Keratinocyte (primary cell): ENCODE results near the gene ULK2. TPM values are rescaled to one million over a fixed set of nuclear protein-coding genes. Genes with fewer than 3 reads are reported as not detected.

Experiments used
- DNase-seq: peaks from one replicate; pipeline ENCODE4 v3.0.0-alpha.2; 2011; ENCODE audit warnings: low read depth, missing footprints, low spot score
- FAIRE-seq: peaks from 2 replicates; lab custom pipeline; 2011; peaks lifted over from hg19 to GRCh38; lab: Jason Lieb, UNC
- H2AFZ ChIP-seq: 2 replicates; pipeline ENCODE4 v1.6.0; 2012; ENCODE audit warnings: low read length, control low read depth, inconsistent platforms; ENCODE audit not compliant: control insufficient read depth
- H3K27ac ChIP-seq: 2 replicates; pipeline ENCODE4 v1.5.1; 2011; ENCODE audit warnings: low read length; ENCODE audit not compliant: control insufficient read depth, insufficient read depth
- H3K27me3 ChIP-seq: 3 replicates; pipeline ENCODE4 v1.6.0; 2011; ENCODE audit warnings: low read length; ENCODE audit not compliant: control insufficient read depth, insufficient read depth; ENCODE audit errors: extremely low read depth
- H3K36me3 ChIP-seq, 2 experiments: 2 replicates in 1 of 2; 3 replicates in 1 of 2; pipeline ENCODE4 v1.5.1; 2011; ENCODE audit warnings: low read length in 2 of 2, mild to moderate bottlenecking in 1 of 2; ENCODE audit not compliant: control insufficient read depth in 2 of 2, insufficient read depth in 2 of 2; ENCODE audit errors: extremely low read depth in 1 of 2
- H3K4me1 ChIP-seq: 3 replicates; pipeline ENCODE4 v1.5.1; 2011; ENCODE audit warnings: low read length; ENCODE audit not compliant: control insufficient read depth, insufficient read depth; ENCODE audit errors: extremely low read depth
- H3K4me2 ChIP-seq: 3 replicates; pipeline ENCODE4 v1.6.0; 2011; ENCODE audit warnings: low read depth, low read length; ENCODE audit not compliant: control insufficient read depth, insufficient read depth; ENCODE audit errors: extremely low read depth
- H3K4me3 ChIP-seq, 3 experiments: fragments of 200-600 bp in 1 of 3; sonication (generic) in 1 of 3; 2 replicates in 2 of 3; 3 replicates in 1 of 3; pipeline ENCODE4 v1.5.1; 2011 to 2016; ENCODE audit warnings: low read length in 3 of 3, mild to moderate bottlenecking in 3 of 3, control low read depth in 2 of 3, inconsistent platforms in 1 of 3, low read depth in 1 of 3, mixed read lengths in 1 of 3, mixed run types in 1 of 3, moderate library complexity in 1 of 3; ENCODE audit not compliant: control insufficient read depth in 2 of 3, insufficient read depth in 2 of 3; ENCODE audit errors: extremely low read depth in 1 of 3
- H3K79me2 ChIP-seq: 2 replicates; pipeline ENCODE4 v1.6.0; 2012; ENCODE audit warnings: low read length; ENCODE audit not compliant: control insufficient read depth, insufficient read depth
- H3K9ac ChIP-seq: 3 replicates; pipeline ENCODE4 v1.6.0; 2011; ENCODE audit warnings: low read length; ENCODE audit not compliant: control insufficient read depth, insufficient read depth; ENCODE audit errors: extremely low read depth
- H3K9me1 ChIP-seq: 3 replicates; pipeline ENCODE4 v1.6.0; 2011; ENCODE audit warnings: low read length; ENCODE audit not compliant: control insufficient read depth, insufficient read depth; ENCODE audit errors: extremely low read depth
- H3K9me3 ChIP-seq: 2 replicates; pipeline ENCODE4 v1.5.1; 2012; ENCODE audit warnings: low read depth, low read length; ENCODE audit not compliant: control insufficient read depth
- H4K20me1 ChIP-seq: 3 replicates; pipeline ENCODE4 v1.6.0; 2011; ENCODE audit warnings: low read length; ENCODE audit not compliant: control insufficient read depth, insufficient read depth; ENCODE audit errors: extremely low read depth
- EZH2 ChIP-seq: IDR thresholded peaks from one replicate; pipeline ENCODE4 v1.6.1; 2012; ENCODE audit warnings: inconsistent platforms, mild to moderate bottlenecking, low read length, moderate library complexity
- dilution Hi-C: fragments of 300-500 bp; cut with MboI; formaldehyde crosslinking; loops from one replicate; pipeline ENCODE4 v1.7.0; 2020; ENCODE audit warnings: low sequenced_read_pairs; ENCODE audit not compliant: extremely low pct_ligation_motif_present
- polyA plus RNA-seq, 5 experiments: library from polyadenylated mRNA; depleted of rRNA in 3 of 5; stranded (reverse) in 3 of 5; stranded (forward) in 1 of 5; unstranded in 1 of 5; fragments of >200 nt; gene quantifications; 1 replicate in 1 of 5; 2 replicates in 3 of 5; 3 replicates in 1 of 5; pipeline versions ENCODE4 v1.2.1 to v1.2.3, GENCODE V29; 2011 to 2012; ENCODE audit warnings: missing spikeins in 2 of 5, low read depth in 1 of 5, low replicate concordance in 1 of 5
- TF ChIP-seq, protein P1 (sequence below), 3 experiments: IDR thresholded peaks in 1 of 3; conservative IDR thresholded peaks in 1 of 3; optimal IDR thresholded peaks in 1 of 3; 2 replicates in 2 of 3; 3 replicates in 1 of 3; pipeline versions ENCODE3 to v1.5.1; 2011; ENCODE audit warnings: low read length in 3 of 3, mild to moderate bottlenecking in 3 of 3, moderate library complexity in 2 of 3, control low read depth in 1 of 3, inconsistent platforms in 1 of 3; ENCODE audit not compliant: insufficient read depth in 2 of 3; ENCODE audit errors: extremely low read depth in 1 of 3

The ULK2 gene
- polyA plus RNA-seq, 1 donor (not counting 4 experiments of a cell fraction or from before 2014, with no cell fraction given) = 22.1 TPM

DNA sequence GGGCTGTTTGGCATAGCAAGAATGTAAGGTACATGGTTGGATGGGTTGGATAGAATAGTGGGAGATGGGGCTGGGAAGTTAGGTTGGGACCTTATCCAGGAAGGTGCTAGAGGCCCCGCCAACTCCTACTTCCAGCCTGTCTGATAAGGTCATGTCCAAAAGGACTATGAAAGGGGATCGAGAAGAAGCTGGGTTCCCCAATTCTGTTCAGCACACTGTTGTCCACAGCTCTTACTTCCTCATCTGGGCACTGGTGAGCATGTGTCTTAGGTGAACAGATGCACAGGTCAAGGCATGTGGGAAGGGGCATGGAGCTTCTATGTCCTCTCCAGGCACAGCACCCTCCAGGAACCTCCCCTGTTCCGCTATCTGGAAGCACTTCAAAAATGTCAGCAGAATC, 5.6 kb upstream of the ULK2 start:
- Histone ChIP-seq H4K20me1 (no peaks in the 10 kb centered on the region), H3K79me2 (no peaks in the 10 kb centered on the region), H3K4me2 (no peak overlapping the region), H3K9ac (no peak overlapping the region), H3K4me1 (no peaks in the 10 kb centered on the region), H2AFZ (no peak overlapping the region), H3K27ac (no peak overlapping the region), H3K4me3 (no peak overlapping the region), H3K36me3 (no peaks in the 10 kb centered on the region), H3K27me3 (peaks cover 4% of the 10 kb centered on the region), H3K9me3 (no peaks in the 10 kb centered on the region), H3K9me1 (no peaks in the 10 kb centered on the region)
- FAIRE-seq (no peak), DNase-seq (no peak)
- dilution Hi-C loops = no loop called here
- TF ChIP-seq, protein P1, sequence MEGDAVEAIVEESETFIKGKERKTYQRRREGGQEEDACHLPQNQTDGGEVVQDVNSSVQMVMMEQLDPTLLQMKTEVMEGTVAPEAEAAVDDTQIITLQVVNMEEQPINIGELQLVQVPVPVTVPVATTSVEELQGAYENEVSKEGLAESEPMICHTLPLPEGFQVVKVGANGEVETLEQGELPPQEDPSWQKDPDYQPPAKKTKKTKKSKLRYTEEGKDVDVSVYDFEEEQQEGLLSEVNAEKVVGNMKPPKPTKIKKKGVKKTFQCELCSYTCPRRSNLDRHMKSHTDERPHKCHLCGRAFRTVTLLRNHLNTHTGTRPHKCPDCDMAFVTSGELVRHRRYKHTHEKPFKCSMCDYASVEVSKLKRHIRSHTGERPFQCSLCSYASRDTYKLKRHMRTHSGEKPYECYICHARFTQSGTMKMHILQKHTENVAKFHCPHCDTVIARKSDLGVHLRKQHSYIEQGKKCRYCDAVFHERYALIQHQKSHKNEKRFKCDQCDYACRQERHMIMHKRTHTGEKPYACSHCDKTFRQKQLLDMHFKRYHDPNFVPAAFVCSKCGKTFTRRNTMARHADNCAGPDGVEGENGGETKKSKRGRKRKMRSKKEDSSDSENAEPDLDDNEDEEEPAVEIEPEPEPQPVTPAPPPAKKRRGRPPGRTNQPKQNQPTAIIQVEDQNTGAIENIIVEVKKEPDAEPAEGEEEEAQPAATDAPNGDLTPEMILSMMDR (optimal IDR thresholded peaks at IDR 0.05 in 1 of 3, IDR thresholded peaks at IDR 0.05 in 1 of 3, conservative IDR thresholded peaks at IDR 0.05 in 1 of 3; ENCODE audit: extremely low read depth in 1 of 3, insufficient read depth in 2 of 3, low read length in 3 of 3) = no peak
- no peak for TF ChIP-seq EZH2

DNA sequence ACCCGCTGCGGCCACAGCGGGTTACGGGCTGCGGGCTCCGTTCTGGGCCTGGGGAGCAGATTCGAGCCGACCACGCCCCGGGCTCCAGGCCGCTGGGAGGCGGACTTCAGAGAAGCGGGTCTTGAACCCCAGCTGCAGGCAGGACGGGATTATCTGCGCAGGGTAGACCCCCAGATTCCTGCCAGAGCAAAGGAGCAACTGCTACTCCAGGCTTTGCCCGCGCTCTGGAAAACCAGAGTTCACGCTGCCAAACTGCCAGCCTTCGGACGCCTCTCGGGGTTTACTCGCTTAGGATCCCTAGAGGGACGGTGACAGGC, 301 bp upstream of the ULK2 start:
- dilution Hi-C loops = no loop called here
- H3K27me3 ChIP-seq = no peaks in the 10 kb centered on the region
- DNase-seq (no peak), FAIRE-seq (no peak)
- no peak for TF ChIP-seq EZH2
- TF ChIP-seq, protein P1 (optimal IDR thresholded peaks at IDR 0.05 in 1 of 3, IDR thresholded peaks at IDR 0.05 in 1 of 3, conservative IDR thresholded peaks at IDR 0.05 in 1 of 3; ENCODE audit: extremely low read depth in 1 of 3, insufficient read depth in 2 of 3, low read length in 3 of 3) = no peak
- no peak overlapping the region for H3K27ac ChIP-seq
- peak overlapping the region; percentile 98 for H3K4me2 ChIP-seq
- H4K20me1 ChIP-seq = no peaks in the 10 kb centered on the region
- H3K36me3 ChIP-seq = peaks cover 0 to 2% of the 10 kb centered on the region in 2 experiments
- no peaks in the 10 kb centered on the region for H3K9me1 ChIP-seq
- H3K4me1 ChIP-seq = peaks cover 4% of the 10 kb centered on the region
- H3K79me2 ChIP-seq = no peaks in the 10 kb centered on the region
- peak overlapping the region; percentile 84 for H3K9ac ChIP-seq
- H3K4me3 ChIP-seq = peak overlapping the region; percentile 59 to 81 (median 61)
- peak overlapping the region; percentile 83 for H2AFZ ChIP-seq
- H3K9me3 ChIP-seq = no peaks in the 10 kb centered on the region
